H1 (cell line): ENCODE measurements around the gene TUBB4B. TPM values are rescaled to one million over a fixed set of nuclear protein-coding genes. Genes with fewer than 3 reads are reported as not detected.

Experiments
- CHD1 ChIP-seq: IDR thresholded peaks from 2 replicates; pipeline ENCODE4 v1.6.1; 2012; ENCODE audit warnings: low read depth, low read length, improper control_type of control experiment
- HDAC2 ChIP-seq, 2 experiments: fragments of 300-600 bp in 1 of 2; sonication (generic) in 1 of 2; IDR thresholded peaks; 2 replicates each; pipeline ENCODE4 v1.6.1; 2011 to 2012; ENCODE audit warnings: low read depth in 2 of 2, low read length in 2 of 2, mild to moderate bottlenecking in 2 of 2, moderate library complexity in 2 of 2, borderline replicate concordance in 1 of 2, inconsistent platforms in 1 of 2
- KDM5A ChIP-seq: fragments of 200-600 bp; IDR thresholded peaks from 2 replicates; pipeline ENCODE4 v1.7.1; 2012; ENCODE audit warnings: mild to moderate bottlenecking, low read length, inconsistent platforms, mixed read lengths
- MAFK ChIP-seq: IDR thresholded peaks from 2 replicates; pipeline ENCODE4 v1.6.1; 2012; ENCODE audit warnings: low read depth, mild to moderate bottlenecking, improper control_type of control experiment, low read length
- NRF1 ChIP-seq: IDR thresholded peaks from 2 replicates; pipeline ENCODE4 v1.6.1; 2011; ENCODE audit warnings: mild to moderate bottlenecking, low read depth, low read length, improper control_type of control experiment
- POLR2AphosphoS5 ChIP-seq: IDR thresholded peaks from 2 replicates; pipeline ENCODE4 v1.6.1; 2011; ENCODE audit warnings: low read depth, low read length
- SIN3A ChIP-seq, 2 experiments: IDR thresholded peaks in 1 of 2; conservative IDR thresholded peaks in 1 of 2; 2 replicates each; pipeline ENCODE4 v1.6.1; 2011 to 2012; ENCODE audit warnings: low read length in 2 of 2, improper control_type of control experiment in 1 of 2, low read depth in 1 of 2, mild to moderate bottlenecking in 1 of 2
- TAF1 ChIP-seq: IDR thresholded peaks from 2 replicates; pipeline ENCODE4 v1.6.1; 2011; ENCODE audit warnings: mild to moderate bottlenecking, low read depth, low read length
- polyA plus RNA-seq, 7 experiments: library from polyadenylated mRNA; depleted of rRNA in 3 of 7; stranded (reverse) in 5 of 7; unstranded in 2 of 7; fragments of >200 nt in 5 of 7; fragments of 200-250 nt in 2 of 7; gene quantifications; 1 replicate in 5 of 7; 2 replicates in 1 of 7; 4 replicates in 1 of 7; pipeline versions ENCODE4 v1.2.1 to v1.2.3, GENCODE V29; 2011 to 2013; ENCODE audit warnings: missing spikeins in 2 of 7, mixed read lengths in 2 of 7
- total RNA-seq: library from RNA; stranded (reverse); fragmentation: NEBNext Ultra II Directional; extraction: Animal tissue kit (Norgen Biotek cat#: 25700); gene quantifications from 2 replicates; pipeline ENCODE4 v1.2.1, GENCODE V29; 2021
- TF ChIP-seq, protein P1 (sequence below): fragments of 300-600 bp; sonication (generic); IDR thresholded peaks from 2 replicates; pipeline ENCODE4 v1.7.1; 2012; ENCODE audit warnings: low read length, moderate library complexity, mild to moderate bottlenecking, inconsistent platforms; ENCODE audit not compliant: insufficient replicate concordance

Gene TUBB4B
- total and polyA plus RNA-seq, 2 of the 8 experiments (the other 6 are each of a cell fraction or from before 2014, with no cell fraction given), result 280 to 307 TPM

GRCh38 chr9:137254624-137255447 lies 13.7 kb downstream of the TUBB4B start, which contains the start of gene NELFB (continued):
- TF ChIP-seq, protein P1, sequence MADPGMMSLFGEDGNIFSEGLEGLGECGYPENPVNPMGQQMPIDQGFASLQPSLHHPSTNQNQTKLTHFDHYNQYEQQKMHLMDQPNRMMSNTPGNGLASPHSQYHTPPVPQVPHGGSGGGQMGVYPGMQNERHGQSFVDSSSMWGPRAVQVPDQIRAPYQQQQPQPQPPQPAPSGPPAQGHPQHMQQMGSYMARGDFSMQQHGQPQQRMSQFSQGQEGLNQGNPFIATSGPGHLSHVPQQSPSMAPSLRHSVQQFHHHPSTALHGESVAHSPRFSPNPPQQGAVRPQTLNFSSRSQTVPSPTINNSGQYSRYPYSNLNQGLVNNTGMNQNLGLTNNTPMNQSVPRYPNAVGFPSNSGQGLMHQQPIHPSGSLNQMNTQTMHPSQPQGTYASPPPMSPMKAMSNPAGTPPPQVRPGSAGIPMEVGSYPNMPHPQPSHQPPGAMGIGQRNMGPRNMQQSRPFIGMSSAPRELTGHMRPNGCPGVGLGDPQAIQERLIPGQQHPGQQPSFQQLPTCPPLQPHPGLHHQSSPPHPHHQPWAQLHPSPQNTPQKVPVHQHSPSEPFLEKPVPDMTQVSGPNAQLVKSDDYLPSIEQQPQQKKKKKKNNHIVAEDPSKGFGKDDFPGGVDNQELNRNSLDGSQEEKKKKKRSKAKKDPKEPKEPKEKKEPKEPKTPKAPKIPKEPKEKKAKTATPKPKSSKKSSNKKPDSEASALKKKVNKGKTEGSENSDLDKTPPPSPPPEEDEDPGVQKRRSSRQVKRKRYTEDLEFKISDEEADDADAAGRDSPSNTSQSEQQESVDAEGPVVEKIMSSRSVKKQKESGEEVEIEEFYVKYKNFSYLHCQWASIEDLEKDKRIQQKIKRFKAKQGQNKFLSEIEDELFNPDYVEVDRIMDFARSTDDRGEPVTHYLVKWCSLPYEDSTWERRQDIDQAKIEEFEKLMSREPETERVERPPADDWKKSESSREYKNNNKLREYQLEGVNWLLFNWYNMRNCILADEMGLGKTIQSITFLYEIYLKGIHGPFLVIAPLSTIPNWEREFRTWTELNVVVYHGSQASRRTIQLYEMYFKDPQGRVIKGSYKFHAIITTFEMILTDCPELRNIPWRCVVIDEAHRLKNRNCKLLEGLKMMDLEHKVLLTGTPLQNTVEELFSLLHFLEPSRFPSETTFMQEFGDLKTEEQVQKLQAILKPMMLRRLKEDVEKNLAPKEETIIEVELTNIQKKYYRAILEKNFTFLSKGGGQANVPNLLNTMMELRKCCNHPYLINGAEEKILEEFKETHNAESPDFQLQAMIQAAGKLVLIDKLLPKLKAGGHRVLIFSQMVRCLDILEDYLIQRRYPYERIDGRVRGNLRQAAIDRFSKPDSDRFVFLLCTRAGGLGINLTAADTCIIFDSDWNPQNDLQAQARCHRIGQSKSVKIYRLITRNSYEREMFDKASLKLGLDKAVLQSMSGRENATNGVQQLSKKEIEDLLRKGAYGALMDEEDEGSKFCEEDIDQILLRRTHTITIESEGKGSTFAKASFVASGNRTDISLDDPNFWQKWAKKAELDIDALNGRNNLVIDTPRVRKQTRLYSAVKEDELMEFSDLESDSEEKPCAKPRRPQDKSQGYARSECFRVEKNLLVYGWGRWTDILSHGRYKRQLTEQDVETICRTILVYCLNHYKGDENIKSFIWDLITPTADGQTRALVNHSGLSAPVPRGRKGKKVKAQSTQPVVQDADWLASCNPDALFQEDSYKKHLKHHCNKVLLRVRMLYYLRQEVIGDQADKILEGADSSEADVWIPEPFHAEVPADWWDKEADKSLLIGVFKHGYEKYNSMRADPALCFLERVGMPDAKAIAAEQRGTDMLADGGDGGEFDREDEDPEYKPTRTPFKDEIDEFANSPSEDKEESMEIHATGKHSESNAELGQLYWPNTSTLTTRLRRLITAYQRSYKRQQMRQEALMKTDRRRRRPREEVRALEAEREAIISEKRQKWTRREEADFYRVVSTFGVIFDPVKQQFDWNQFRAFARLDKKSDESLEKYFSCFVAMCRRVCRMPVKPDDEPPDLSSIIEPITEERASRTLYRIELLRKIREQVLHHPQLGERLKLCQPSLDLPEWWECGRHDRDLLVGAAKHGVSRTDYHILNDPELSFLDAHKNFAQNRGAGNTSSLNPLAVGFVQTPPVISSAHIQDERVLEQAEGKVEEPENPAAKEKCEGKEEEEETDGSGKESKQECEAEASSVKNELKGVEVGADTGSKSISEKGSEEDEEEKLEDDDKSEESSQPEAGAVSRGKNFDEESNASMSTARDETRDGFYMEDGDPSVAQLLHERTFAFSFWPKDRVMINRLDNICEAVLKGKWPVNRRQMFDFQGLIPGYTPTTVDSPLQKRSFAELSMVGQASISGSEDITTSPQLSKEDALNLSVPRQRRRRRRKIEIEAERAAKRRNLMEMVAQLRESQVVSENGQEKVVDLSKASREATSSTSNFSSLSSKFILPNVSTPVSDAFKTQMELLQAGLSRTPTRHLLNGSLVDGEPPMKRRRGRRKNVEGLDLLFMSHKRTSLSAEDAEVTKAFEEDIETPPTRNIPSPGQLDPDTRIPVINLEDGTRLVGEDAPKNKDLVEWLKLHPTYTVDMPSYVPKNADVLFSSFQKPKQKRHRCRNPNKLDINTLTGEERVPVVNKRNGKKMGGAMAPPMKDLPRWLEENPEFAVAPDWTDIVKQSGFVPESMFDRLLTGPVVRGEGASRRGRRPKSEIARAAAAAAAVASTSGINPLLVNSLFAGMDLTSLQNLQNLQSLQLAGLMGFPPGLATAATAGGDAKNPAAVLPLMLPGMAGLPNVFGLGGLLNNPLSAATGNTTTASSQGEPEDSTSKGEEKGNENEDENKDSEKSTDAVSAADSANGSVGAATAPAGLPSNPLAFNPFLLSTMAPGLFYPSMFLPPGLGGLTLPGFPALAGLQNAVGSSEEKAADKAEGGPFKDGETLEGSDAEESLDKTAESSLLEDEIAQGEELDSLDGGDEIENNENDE, result no peak
- peak; percentile 86 for TF ChIP-seq TAF1
- TF ChIP-seq MAFK, result no peak
- 0 out of 4 replicates have a peak, but pooled peaks of 1 of the 2 experiments have one; percentile 23 for TF ChIP-seq HDAC2 (IDR thresholded peaks at IDR 0.05; ENCODE audit: borderline replicate concordance in 1 of 2, low read depth in 2 of 2, low read length in 2 of 2)
- 0 out of 2 replicates have a peak, but pooled peaks have one; percentile 30 for TF ChIP-seq POLR2AphosphoS5
- no peak for TF ChIP-seq CHD1
- 0 out of 2 replicates have a peak, but pooled peaks have one; percentile 14 for TF ChIP-seq KDM5A
- peak in 1 of 2 experiments; percentile 87; a peak in 1 of 4 replicates for TF ChIP-seq SIN3A (conservative IDR thresholded peaks at IDR 0.05 in 1 of 2, IDR thresholded peaks at IDR 0.05 in 1 of 2; ENCODE audit: low read depth in 1 of 2, low read length in 2 of 2)
- TF ChIP-seq NRF1, result peak; percentile 52
